Gastroesophageal sphincter (tissue), 4 donors: Measurements from ENCODE around the gene WDR54. TPM values are rescaled to one million over a fixed set of nuclear protein-coding genes. Genes with fewer than 3 reads are reported as not detected.

Experiments used
- ATAC-seq: fragments of 150-250 bp; one replicate; pipeline ENCODE4 v1.9.1; 2016; ENCODE audit warnings: mild to moderate bottlenecking, moderate library complexity
- H3K27ac ChIP-seq, 4 donors: fragments of 200-600 bp; sonication (generic) in 3 of 4; 1 replicate in 3 of 4; 2 replicates in 1 of 4; pipeline ENCODE4 v1.5.1; 2016 to 2019
- H3K27me3 ChIP-seq: fragments of 200-600 bp; sonication (generic); one replicate; pipeline ENCODE4 v1.5.1; 2019
- H3K36me3 ChIP-seq, 2 donors: fragments of 200-600 bp; sonication (generic); one replicate each; pipeline ENCODE4 v1.5.1; 2019; ENCODE audit warnings: control low read depth in 1 of 2
- H3K4me1 ChIP-seq, 3 donors: fragments of 200-600 bp; sonication (generic); 1 replicate in 2 of 3; 2 replicates in 1 of 3; pipeline ENCODE4 v1.5.1; 2016 to 2019; ENCODE audit warnings: control low read depth in 2 of 3
- H3K4me3 ChIP-seq, 2 donors: fragments of 200-600 bp; sonication (generic); one replicate each; pipeline ENCODE4 v1.5.1; 2019; ENCODE audit warnings: mild to moderate bottlenecking in 1 of 2, moderate library complexity in 1 of 2
- H3K9me3 ChIP-seq, 3 donors: fragments of 200-600 bp; sonication (generic); one replicate each; pipeline ENCODE4 v1.5.1; 2017 to 2019; ENCODE audit warnings: control low read depth in 2 of 3
- CTCF ChIP-seq, 4 experiments: fragments of 200-600 bp in 2 of 4; fragments of 450-650 bp in 2 of 4; sonication (generic) in 1 of 4; IDR thresholded peaks; one replicate each; pipeline ENCODE4 v1.5.1; 2017 to 2019; ENCODE audit warnings: antibody characterized with exemption in 4 of 4, mild to moderate bottlenecking in 2 of 4, moderate library complexity in 2 of 4
- EP300 ChIP-seq: sonication (generic); formaldehyde crosslinking; IDR thresholded peaks from one replicate; pipeline ENCODE4 v1.6.1; 2017; ENCODE audit warnings: antibody characterized with exemption, mild to moderate bottlenecking
- POLR2A ChIP-seq, 2 donors: fragments of 450-650 bp; IDR thresholded peaks; one replicate each; pipeline ENCODE4 v1.6.1; 2017; ENCODE audit warnings: antibody characterized with exemption in 2 of 2, mild to moderate bottlenecking in 2 of 2, moderate library complexity in 1 of 2
- POLR2AphosphoS5 ChIP-seq: sonication (generic); formaldehyde crosslinking; IDR thresholded peaks from one replicate; pipeline ENCODE4 v1.6.1; 2017; ENCODE audit warnings: antibody characterized with exemption
- WGBS, 2 donors: methylation state at CpG; one replicate each; pipeline ENCODE4 v1.1.5; 2018; ENCODE audit warnings: low coverage in 1 of 2; 5-methylcytosine and 5-hydroxymethylcytosine counted together
- total RNA-seq, 4 donors: library from RNA; depleted of rRNA; stranded (reverse); fragments of >200 nt; gene quantifications; one replicate each; pipeline ENCODE4 v1.1.0, GENCODE V29; 2016

WDR54 gene
- total RNA-seq, 4 donors from 2014 or later, result 4.2 to 12.4 (median 8.8) TPM

- no peaks in the 10 kb centered on the region for H3K27me3 ChIP-seq
- H3K4me3 ChIP-seq, result no peak overlapping the region
- H3K36me3 ChIP-seq, result no peaks in the 10 kb centered on the region
- TF ChIP-seq POLR2AphosphoS5, result no peak
- TF ChIP-seq CTCF (IDR thresholded peaks at IDR 0.05), result no peak
- no peak for TF ChIP-seq POLR2A (IDR thresholded peaks at IDR 0.05)
- no peak for TF ChIP-seq EP300
- no peak overlapping the region for H3K27ac ChIP-seq
- peaks cover 0 to 30% (median 9%) of the 10 kb centered on the region in 3 donors for H3K4me1 ChIP-seq
- WGBS, 2 donors, result 54% methylated on average over 8 of the region's 8 CpGs; no CpG with 5 or more reads in 1 of the 2 donors
- ATAC-seq, result no peak
- no peaks in the 10 kb centered on the region for H3K9me3 ChIP-seq
Measured at GRCh38 chr2:74413001-74413698, 8.4 kb upstream of the WDR54 start.

GRCh38 chr2:74414441-74414840, 7.1 kb upstream of the WDR54 start:
- H3K4me3 ChIP-seq, result peak overlapping the region; percentile 36 to 61
- H3K27ac ChIP-seq, result peak overlapping the region in 3 of 4 donors; percentile 54 to 68 (median 59)
- H3K27me3 ChIP-seq, result no peaks in the 10 kb centered on the region
- H3K36me3 ChIP-seq, result no peaks in the 10 kb centered on the region
- WGBS, 2 donors, result 100% methylated on average over 1 of the region's 19 CpGs; no CpG with 5 or more reads in 1 of the 2 donors
- TF ChIP-seq POLR2AphosphoS5 (no peak), CTCF (IDR thresholded peaks at IDR 0.05) (no peak), EP300 (no peak), POLR2A (IDR thresholded peaks at IDR 0.05) (no peak)
- H3K4me1 ChIP-seq, result peaks cover 0 to 37% (median 9%) of the 10 kb centered on the region in 3 donors
- no peak for ATAC-seq
- no peaks in the 10 kb centered on the region for H3K9me3 ChIP-seq

GRCh38 chr2:74414881-74415761, 6.4 kb upstream of the WDR54 start:
- peak; percentile 79 for ATAC-seq
- H3K27me3 ChIP-seq, result no peaks in the 10 kb centered on the region
- H3K36me3 ChIP-seq, result no peaks in the 10 kb centered on the region
- TF ChIP-seq EP300, result no peak
- peak in 3 of 4 experiments; percentile 1 to 72 (median 34) for TF ChIP-seq CTCF (IDR thresholded peaks at IDR 0.05)
- WGBS, 2 donors, result 3% methylated on average over 10 of the region's 66 CpGs; no CpG with 5 or more reads in 1 of the 2 donors
- H3K27ac ChIP-seq, result peak overlapping the region in 3 of 4 donors; percentile 54 to 68 (median 59)
- peak overlapping the region; percentile 36 to 61 for H3K4me3 ChIP-seq
- H3K4me1 ChIP-seq, result peaks cover 0 to 37% (median 9%) of the 10 kb centered on the region in 3 donors
- no peaks in the 10 kb centered on the region for H3K9me3 ChIP-seq

GRCh38 chr2:74415762-74416395, 5.7 kb upstream of the WDR54 start:
- H3K4me3 ChIP-seq, result peak overlapping the region; percentile 36 to 61
- no peaks in the 10 kb centered on the region for H3K36me3 ChIP-seq
- no peaks in the 10 kb centered on the region for H3K27me3 ChIP-seq
- no peak for ATAC-seq
- H3K4me1 ChIP-seq, result peaks cover 0 to 44% (median 9%) of the 10 kb centered on the region in 3 donors
- WGBS, 2 donors, result 46 to 93% methylated on average over 10 of the region's 35 CpGs
- no peak for TF ChIP-seq EP300
- no peak for TF ChIP-seq POLR2A (IDR thresholded peaks at IDR 0.05)
- TF ChIP-seq POLR2AphosphoS5, result no peak
- TF ChIP-seq CTCF (IDR thresholded peaks at IDR 0.05), result no peak
- no peaks in the 10 kb centered on the region for H3K9me3 ChIP-seq
- H3K27ac ChIP-seq, result peak overlapping the region in 1 of 4 donors; percentile 54
